GM18526 (cell line): ENCODE results near the gene KCNK1.

ENCODE experiments used
- POLR2A ChIP-seq: IDR thresholded peaks from 3 replicates; pipeline ENCODE4 v1.6.1; 2011; ENCODE audit not compliant: insufficient read length; ENCODE audit errors: extremely low read depth

Gene KCNK1

DNA sequence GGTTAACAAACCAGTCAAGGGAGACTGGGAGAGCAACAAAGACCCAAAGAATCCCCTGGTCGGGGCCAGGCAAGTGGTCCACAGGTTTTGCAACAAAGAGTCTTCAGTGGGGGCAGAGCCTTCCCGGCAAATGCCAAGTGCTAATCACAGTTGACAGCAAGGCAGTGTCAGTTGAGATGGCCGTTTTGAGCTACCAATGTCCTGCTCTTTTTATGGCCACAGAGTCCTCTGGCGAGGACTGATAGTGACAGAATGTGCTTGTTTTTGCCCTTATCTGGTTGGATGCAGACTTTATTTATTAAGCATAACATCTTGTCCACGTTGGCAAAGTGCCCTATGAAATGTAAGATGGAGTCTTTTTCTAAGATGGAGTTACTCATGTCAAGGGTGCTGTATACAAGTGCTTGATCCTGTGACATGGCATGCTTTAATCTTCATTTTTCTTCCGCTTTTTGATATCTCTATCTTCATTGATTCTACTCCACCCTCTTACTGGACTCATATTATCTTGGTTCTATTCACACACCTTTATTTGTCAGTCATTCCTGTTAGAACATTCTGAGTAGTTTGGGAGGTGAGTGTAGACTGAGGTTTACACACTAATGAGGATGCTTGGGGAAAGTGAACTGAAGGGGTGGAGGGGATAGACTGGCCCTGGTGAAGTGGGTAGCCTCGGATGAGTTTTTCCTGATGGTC lies 51.8 kb downstream of the KCNK1 start:
- TF ChIP-seq POLR2A = no peak

GRCh38 chr1:233667741-233668140 lies 53.8 kb downstream of the KCNK1 start:
- no peak for TF ChIP-seq POLR2A

DNA sequence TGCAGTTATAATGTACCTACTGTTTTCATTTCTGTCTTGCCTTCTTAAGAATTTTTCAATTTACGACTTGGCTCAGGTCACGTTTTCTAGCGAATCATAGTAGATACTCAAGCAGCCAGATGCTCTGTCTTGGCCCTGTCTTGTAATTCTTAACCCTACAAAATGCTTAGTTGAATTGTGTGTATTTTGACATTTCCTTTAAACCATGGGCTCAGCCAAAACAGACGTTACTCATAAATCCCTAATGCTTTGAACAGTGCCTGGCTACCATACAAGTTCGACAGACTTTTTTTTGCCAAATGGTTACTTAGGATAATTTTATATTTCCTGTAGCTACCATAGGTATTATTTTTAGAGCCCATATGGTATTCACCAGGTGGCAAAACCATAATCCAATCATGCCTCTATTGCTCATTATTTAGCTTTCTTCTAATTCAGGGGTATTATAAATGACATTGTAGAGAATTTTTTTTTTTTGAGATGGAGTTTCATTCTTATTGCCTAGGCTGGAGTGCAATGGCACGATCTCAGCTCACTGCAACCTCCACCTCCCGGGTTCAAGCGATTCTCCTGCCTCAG lies 54.3 kb downstream of the KCNK1 start:
- no peak for TF ChIP-seq POLR2A

GRCh38 chr1:233668725-233669294 lies 54.9 kb downstream of the KCNK1 start:
- TF ChIP-seq POLR2A = no peak

DNA sequence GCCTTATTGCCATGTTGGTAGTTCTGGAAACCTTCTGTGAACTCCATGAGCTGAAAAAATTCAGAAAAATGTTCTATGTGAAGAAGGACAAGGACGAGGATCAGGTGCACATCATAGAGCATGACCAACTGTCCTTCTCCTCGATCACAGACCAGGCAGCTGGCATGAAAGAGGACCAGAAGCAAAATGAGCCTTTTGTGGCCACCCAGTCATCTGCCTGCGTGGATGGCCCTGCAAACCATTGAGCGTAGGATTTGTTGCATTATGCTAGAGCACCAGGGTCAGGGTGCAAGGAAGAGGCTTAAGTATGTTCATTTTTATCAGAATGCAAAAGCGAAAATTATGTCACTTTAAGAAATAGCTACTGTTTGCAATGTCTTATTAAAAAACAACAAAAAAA lies 57.4 kb downstream of the KCNK1 start:
- TF ChIP-seq POLR2A = no peak

- TF ChIP-seq POLR2A = no peak
These were observed 58.8 kb downstream of the KCNK1 start for GRCh38 chr1:233672732-233673131.

DNA sequence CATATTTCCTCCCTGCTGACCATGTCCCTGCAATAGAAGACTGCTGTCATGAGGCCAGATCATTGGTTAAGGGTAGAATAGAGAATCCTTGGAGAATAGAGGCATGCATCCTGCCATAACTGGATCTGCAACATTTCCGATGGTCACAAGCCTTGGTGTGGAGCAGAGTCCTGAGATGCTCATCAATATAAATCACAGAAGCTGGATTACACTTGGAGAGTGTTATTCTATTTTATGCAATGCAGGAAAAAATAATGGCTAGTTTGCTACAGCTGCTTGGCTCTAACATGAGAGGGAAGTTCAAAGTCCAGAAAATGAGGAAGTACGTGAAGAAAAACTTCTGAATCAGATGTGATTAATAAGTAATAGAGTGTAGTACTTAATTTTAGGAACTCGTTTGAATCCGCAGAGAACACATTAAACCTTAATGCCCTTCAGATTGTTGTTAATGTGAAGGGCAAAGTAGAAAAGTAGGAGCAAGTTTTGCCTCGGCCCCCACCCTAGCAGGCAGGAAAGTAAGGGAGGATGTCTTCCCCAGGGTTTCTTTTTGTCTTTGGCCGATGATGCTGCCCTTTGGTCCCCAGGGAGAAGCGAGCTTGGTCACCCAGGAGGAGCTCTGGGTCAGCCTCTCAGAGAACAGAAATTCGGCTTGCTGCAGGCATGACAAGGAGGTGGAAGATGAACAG lies 59.5 kb downstream of the KCNK1 start:
- TF ChIP-seq POLR2A = no peak

DNA sequence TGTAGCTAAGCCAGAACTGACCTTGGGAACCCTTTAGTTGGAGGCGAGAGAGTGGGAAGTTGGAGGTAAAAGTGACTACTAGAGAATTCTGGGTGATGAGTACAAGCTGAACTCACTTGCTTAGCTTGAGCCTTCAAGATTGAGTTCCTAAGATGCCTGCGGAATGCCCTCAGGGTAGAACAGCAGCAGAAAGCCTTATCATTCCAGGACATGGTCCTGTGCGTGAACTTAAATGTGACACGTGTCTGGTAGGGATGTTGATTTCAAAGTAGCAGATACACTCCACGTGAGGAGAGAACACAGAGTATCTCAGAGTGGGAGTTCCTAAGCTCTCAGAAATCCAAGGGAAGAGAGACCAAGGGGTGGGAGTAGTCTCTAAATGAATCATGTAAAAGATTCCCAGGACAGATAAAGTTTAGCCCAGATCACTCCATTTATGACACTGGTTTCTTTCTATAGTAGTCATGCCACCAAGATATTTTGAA lies 60.1 kb downstream of the KCNK1 start:
- no peak for TF ChIP-seq POLR2A

DNA sequence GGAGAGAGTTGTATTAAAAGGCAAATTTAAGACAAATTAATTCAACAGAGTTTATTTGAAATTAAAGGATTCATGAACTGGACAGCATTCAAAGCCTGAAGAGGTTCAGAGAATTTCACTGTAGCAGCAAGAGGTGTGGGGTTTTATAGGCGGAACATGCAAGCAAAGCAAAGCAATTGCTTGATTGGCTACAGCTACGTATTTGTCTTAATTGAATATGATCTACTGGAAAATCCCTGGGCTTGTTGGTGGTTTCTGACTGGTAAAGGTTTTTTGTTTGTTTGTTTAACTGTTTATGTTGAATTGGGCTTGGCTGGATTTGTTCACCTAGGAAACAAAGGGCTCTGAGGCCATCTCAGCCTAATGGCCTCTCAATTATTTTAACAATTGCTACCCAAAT lies 61.5 kb downstream of the KCNK1 start:
- no peak for TF ChIP-seq POLR2A

GRCh38 chr1:233675893-233676292 lies 62.0 kb downstream of the KCNK1 start:
- TF ChIP-seq POLR2A = no peak

DNA sequence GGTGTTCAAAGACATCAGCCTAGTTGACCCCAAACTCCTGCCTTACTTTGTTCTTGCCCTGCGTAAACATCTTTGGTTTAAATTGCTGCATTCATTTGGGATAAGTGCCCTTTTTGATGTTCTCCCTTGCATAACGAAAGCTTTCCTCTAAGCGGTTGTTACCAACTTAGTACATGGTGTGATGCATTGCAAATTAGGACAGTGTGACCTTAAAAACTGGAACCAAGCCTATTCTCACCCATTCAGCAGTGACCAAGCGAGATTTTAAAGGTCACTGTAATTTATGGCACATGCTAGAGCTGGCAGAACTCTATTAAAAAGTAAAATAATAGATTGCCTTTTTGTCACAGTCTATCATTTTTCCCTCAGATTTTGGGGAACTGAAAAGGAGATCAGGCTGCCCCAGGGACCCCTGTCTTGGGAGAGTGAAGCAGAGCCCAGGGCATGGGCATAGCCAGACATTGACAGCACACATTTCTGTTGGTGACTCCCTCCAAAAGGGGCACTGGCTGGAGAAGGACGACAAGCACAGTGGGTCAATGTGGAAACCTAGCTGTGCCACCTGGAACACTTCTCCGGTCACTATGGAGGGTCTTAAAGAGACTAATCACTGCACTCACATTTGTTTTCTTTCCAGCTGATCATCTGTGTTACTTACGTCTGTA lies 63.9 kb downstream of the KCNK1 start:
- no peak for TF ChIP-seq POLR2A

DNA sequence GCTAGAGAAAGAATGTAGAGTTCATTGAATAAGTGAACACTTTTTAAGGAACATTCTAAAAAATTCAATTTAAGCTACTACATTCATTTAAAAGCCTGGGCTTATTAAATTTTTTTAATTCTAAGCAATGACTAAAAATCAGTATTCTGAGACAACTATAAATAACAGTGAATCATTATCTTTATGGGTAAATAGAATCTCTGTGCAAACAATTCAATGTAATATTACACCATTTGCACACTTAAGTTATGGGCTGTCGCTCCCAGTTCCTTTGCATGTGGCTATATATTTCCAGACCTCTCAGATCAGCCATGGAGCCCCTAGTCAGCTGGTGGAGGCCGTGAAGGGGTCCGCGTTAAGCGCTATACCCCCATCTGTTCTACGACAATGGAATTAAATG lies 65.1 kb downstream of the KCNK1 start:
- TF ChIP-seq POLR2A = no peak

GRCh38 chr1:233679591-233680373 lies 65.9 kb downstream of the KCNK1 start:
- TF ChIP-seq POLR2A = no peak

- TF ChIP-seq POLR2A = no peak
These were observed 67.4 kb downstream of the KCNK1 start for GRCh38 chr1:233681285-233681684.
